COLO668 (cell line): ENCODE measurements around the gene HHEX.
"Not testable (repeated sequence)": the region's sequence is repeated elsewhere in the genome, so short reads cannot be mapped to it uniquely, and the experiment has no call there.

Experiments used
- DNase-seq: peaks from one replicate; lab custom pipeline; 2025; ENCODE audit not compliant: unreplicated experiment; lab: John Stamatoyannopoulos, UW

The HHEX gene

GRCh38 chr10:92689663-92690210 is at the start of gene HHEX:
Gene HHEX, plus strand, starts transcription at chr10:92689955. Its CDS starts 32 bp downstream, at chr10:92689987.
- DNase-seq = peak; percentile 85

GRCh38 chr10:92640107-92640506 is 49.6 kb upstream of the HHEX start:
- no peak for DNase-seq

GRCh38 chr10:92641492-92641891 is 48.3 kb upstream of the HHEX start:
- DNase-seq = no peak

- DNase-seq = no peak
Observed at GRCh38 chr10:92644921-92645320, 44.8 kb upstream of the HHEX start.

GRCh38 chr10:92650864-92651263 is 38.9 kb upstream of the HHEX start:
- not testable (repeated sequence) for DNase-seq

- DNase-seq = no peak
Observed at GRCh38 chr10:92655426-92655825, 34.3 kb upstream of the HHEX start.

GRCh38 chr10:92656266-92656961 is 33.3 kb upstream of the HHEX start:
- no peak for DNase-seq

- DNase-seq = no peak
Observed at GRCh38 chr10:92657024-92657423, 32.7 kb upstream of the HHEX start.

GRCh38 chr10:92662848-92663247 is 26.9 kb upstream of the HHEX start:
- no peak for DNase-seq

GRCh38 chr10:92664322-92664721 is 25.4 kb upstream of the HHEX start:
- no peak for DNase-seq

- no peak for DNase-seq
Observed at GRCh38 chr10:92667078-92667477, 22.7 kb upstream of the HHEX start.

- DNase-seq = no peak
Observed at GRCh38 chr10:92677708-92678107, 12.0 kb upstream of the HHEX start.

- DNase-seq = no peak
Observed at GRCh38 chr10:92678206-92678605, 11.5 kb upstream of the HHEX start.

- no peak for DNase-seq
Observed at GRCh38 chr10:92681306-92681834, 8.4 kb upstream of the HHEX start.

GRCh38 chr10:92688573-92688926 is 1.2 kb upstream of the HHEX start:
- no peak for DNase-seq

GRCh38 chr10:92688927-92689662 is 660 bp upstream of the HHEX start:
- peak; percentile 60 for DNase-seq

GRCh38 chr10:92690211-92690914 is 608 bp downstream of the HHEX start:
- peak; percentile 74 for DNase-seq

- DNase-seq = no peak
Observed at GRCh38 chr10:92690915-92691590, 1.3 kb downstream of the HHEX start.

GRCh38 chr10:92691591-92692079 is 1.9 kb downstream of the HHEX start:
- DNase-seq = no peak

GRCh38 chr10:92692080-92692671 is 2.4 kb downstream of the HHEX start:
- no peak for DNase-seq
